Stimulated activated CD4-positive, alpha-beta T cell treated with anti-CD3 and anti-CD28 coated beads, Interleukin-1b, Interleukin-23, amount 100 ng/mL, for 48 hours (primary cell): Measurements from ENCODE around the gene THBS1.

Experiments
- DNase-seq: peaks from one replicate; pipeline ENCODE4 v3.0.0-alpha.2; 2020

THBS1 gene

DNA sequence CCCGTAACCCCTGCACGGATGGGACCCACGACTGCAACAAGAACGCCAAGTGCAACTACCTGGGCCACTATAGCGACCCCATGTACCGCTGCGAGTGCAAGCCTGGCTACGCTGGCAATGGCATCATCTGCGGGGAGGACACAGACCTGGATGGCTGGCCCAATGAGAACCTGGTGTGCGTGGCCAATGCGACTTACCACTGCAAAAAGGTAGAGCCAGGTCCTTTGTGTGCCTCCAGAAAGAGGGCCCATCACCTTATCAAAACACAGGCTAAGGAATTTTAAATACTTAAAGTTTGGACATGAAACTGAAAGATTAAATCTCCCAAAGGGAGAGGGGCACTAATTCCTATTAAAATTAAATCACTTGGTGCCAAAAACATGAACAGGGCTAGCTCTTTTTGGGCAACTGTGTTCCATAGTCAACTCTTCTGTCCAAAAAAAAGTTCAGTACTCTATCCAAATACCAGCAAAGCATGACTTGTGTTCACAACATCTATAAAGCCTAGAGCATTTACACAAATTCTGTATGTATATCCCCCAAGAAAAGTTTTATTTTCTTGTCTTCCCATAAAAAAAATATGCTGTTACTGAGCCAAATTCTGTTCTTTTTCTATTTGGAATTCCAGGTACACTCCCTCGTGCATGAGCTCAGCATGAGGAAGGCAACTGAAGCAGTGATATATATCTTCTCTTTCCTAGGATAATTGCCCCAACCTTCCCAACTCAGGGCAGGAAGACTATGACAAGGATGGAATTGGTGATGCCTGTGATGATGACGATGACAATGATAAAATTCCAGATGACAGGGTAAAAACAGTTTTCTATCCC lies 9.2 kb downstream of the THBS1 start:
- DNase-seq, result no peak

DNA sequence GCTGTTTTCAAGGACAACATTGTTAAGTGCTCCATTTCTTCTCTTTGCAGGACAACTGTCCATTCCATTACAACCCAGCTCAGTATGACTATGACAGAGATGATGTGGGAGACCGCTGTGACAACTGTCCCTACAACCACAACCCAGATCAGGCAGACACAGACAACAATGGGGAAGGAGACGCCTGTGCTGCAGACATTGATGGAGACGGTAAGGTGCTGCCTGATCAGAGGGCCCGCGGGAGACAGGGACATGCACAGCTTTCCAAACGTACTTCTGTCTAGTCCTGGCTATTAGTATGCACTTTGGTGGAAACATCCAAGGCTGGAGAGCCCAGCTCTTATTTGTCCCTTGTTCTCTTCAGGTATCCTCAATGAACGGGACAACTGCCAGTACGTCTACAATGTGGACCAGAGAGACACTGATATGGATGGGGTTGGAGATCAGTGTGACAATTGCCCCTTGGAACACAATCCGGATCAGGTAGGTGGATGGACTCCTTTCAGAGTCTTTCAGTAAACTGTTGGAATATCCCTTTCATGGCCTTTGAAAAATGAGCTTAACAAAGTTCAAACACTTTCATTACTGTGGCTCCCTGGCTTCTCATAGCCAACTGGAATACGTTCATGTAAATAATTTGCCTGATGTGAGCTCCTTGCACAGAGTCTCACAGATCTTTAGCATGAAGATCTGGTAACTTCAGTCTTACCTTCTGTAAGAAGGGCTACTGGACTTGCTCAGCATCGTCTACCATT lies 10.4 kb downstream of the THBS1 start:
- no peak for DNase-seq

DNA sequence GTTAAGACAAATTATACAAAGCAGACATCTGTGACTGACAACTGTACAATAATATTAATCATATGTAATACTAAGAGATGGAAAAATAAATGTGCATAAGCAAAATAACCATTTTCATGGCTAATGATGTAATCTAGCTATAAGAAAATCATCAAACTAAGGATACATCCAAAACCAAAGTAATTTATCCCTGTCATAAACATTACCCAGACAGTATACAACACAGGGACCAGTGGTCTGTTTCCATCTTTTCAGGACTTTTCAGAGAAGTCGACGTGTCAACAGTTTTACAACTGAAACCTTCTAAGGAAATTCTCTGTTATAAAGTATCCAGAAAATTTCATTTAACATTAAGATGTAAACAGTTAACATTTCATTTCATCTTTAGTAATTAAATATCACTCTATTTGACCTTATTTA lies 11.0 kb downstream of the THBS1 start:
- no peak for DNase-seq

DNA sequence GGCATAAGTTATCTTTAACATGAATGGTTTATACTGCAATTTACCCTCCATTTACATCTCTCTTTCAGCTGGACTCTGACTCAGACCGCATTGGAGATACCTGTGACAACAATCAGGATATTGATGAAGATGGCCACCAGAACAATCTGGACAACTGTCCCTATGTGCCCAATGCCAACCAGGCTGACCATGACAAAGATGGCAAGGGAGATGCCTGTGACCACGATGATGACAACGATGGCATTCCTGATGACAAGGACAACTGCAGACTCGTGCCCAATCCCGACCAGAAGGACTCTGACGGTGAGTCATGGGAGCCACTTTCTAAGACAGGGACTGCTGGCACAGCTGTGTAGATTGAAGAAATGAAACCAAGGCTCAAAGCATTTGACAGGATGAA lies 11.6 kb downstream of the THBS1 start:
- no peak for DNase-seq

DNA sequence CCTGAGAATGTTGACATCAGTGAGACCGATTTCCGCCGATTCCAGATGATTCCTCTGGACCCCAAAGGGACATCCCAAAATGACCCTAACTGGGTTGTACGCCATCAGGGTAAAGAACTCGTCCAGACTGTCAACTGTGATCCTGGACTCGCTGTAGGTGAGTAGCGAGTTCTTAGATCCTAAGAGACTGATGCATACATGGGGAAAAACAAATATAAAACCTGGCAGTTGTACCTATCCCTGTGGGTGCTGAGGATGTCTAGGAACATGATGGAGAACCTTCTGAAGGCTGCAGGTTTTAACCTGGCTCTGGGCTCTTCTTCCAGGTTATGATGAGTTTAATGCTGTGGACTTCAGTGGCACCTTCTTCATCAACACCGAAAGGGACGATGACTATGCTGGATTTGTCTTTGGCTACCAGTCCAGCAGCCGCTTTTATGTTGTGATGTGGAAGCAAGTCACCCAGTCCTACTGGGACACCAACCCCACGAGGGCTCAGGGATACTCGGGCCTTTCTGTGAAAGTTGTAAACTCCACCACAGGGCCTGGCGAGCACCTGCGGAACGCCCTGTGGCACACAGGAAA lies 12.3 kb downstream of the THBS1 start:
- DNase-seq, result no peak

DNA sequence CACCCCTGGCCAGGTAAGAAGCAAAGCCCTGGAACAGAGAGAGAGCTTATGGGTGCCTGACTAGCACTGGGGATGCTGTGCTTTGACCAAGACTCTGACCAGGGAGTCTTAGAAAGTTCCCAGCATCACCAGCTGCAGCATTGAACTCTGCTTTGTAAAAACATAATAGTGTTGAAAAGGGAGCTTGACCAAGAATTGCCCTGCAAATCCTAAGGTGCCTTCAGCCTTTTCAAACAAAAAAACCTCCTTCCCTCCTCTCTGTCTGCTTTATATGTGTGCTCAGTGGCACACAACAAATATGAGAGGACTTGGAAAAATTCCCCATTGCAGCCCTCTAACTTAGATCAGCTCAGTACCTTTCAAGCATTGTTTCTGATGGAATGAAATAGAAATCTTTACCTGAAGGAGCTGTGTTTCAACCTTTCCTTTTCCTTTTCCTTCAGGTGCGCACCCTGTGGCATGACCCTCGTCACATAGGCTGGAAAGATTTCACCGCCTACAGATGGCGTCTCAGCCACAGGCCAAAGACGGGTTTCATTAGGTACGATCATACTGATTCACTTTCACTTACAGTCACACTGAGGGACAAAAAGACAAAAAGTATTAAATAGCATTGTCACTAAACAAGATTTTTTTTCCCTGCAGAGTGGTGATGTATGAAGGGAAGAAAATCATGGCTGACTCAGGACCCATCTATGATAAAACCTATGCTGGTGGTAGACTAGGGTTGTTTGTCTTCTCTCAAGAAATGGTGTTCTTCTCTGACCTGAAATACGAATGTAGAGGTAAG lies 13.0 kb downstream of the THBS1 start:
- DNase-seq, result no peak

DNA sequence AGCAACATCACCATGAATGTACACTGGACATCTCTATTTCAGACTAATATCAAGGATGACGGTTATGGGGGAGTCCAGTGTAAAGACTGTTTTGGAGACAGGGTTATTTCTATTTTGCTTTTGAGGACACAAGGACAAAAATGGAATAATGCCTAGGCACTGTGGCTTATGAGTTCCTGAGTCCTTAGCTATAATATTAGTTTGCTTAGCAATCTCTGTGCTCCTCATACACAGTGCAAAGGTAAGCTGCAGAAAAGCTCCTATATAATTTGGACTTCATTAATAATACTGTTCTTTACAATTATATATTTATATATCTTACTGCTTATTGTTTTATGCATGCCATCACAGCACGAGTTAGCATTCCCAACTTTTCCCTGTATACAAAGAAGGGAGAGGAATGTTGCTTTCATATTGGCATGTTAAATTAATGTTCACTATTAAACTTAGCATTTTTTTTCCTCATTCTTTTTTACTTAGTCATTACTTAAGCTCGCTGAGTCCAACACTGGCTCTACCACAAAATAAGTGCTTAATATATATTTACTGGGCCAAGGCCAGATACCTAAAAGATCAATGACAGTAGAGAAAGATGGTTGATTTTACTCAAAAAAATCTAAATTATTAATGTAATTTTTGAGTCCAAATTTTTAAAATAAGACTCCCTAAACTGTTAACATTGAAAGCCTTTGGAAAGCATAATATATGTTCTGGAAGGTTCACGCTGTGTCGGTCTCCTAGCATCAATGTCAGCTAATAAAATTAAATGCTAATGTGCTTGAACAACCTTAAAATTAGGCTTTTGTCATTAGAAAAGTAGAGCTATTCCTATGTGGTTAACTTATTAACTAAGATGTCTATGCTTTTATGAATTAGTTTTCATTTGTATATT lies 13.8 kb downstream of the THBS1 start:
- no peak for DNase-seq

DNA sequence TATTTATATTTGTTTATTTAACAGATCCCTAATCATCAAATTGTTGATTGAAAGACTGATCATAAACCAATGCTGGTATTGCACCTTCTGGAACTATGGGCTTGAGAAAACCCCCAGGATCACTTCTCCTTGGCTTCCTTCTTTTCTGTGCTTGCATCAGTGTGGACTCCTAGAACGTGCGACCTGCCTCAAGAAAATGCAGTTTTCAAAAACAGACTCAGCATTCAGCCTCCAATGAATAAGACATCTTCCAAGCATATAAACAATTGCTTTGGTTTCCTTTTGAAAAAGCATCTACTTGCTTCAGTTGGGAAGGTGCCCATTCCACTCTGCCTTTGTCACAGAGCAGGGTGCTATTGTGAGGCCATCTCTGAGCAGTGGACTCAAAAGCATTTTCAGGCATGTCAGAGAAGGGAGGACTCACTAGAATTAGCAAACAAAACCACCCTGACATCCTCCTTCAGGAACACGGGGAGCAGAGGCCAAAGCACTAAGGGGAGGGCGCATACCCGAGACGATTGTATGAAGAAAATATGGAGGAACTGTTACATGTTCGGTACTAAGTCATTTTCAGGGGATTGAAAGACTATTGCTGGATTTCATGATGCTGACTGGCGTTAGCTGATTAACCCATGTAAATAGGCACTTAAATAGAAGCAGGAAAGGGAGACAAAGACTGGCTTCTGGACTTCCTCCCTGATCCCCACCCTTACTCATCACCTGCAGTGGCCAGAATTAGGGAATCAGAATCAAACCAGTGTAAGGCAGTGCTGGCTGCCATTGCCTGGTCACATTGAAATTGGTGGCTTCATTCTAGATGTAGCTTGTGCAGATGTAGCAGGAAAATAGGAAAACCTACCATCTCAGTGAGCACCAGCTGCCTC lies 14.7 kb downstream of the THBS1 start:
- DNase-seq, result no peak

DNA sequence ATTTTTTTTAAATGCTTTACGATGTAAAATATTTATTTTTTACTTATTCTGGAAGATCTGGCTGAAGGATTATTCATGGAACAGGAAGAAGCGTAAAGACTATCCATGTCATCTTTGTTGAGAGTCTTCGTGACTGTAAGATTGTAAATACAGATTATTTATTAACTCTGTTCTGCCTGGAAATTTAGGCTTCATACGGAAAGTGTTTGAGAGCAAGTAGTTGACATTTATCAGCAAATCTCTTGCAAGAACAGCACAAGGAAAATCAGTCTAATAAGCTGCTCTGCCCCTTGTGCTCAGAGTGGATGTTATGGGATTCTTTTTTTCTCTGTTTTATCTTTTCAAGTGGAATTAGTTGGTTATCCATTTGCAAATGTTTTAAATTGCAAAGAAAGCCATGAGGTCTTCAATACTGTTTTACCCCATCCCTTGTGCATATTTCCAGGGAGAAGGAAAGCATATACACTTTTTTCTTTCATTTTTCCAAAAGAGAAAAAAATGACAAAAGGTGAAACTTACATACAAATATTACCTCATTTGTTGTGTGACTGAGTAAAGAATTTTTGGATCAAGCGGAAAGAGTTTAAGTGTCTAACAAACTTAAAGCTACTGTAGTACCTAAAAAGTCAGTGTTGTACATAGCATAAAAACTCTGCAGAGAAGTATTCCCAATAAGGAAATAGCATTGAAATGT lies 15.6 kb downstream of the THBS1 start:
- DNase-seq, result no peak

DNA sequence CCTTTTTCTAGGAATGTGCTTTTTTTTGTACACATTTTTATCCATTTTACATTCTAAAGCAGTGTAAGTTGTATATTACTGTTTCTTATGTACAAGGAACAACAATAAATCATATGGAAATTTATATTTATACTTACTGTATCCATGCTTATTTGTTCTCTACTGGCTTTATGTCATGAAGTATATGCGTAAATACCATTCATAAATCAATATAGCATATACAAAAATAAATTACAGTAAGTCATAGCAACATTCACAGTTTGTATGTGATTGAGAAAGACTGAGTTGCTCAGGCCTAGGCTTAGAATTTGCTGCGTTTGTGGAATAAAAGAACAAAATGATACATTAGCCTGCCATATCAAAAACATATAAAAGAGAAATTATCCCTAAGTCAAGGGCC lies 16.5 kb downstream of the THBS1 start:
- no peak for DNase-seq

DNA sequence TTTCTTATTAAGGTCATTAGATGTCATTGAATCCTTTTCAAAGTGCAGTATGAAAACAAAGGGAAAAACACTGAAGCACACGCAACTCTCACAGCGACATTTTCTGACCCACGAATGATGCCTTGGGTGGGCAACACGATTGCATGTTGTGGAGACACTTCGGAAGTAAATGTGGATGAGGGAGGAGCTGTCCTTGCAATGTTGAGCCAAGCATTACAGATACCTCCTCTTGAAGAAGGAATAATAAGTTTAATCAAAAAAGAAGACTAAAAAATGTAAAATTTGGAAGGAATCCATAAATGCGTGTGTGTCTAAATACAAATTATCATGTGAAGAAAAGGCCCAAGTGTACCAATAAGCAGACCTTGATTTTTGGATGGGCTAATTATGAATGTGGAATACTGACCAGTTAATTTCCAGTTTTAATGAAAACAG lies 16.9 kb downstream of the THBS1 start:
- DNase-seq, result no peak

DNA sequence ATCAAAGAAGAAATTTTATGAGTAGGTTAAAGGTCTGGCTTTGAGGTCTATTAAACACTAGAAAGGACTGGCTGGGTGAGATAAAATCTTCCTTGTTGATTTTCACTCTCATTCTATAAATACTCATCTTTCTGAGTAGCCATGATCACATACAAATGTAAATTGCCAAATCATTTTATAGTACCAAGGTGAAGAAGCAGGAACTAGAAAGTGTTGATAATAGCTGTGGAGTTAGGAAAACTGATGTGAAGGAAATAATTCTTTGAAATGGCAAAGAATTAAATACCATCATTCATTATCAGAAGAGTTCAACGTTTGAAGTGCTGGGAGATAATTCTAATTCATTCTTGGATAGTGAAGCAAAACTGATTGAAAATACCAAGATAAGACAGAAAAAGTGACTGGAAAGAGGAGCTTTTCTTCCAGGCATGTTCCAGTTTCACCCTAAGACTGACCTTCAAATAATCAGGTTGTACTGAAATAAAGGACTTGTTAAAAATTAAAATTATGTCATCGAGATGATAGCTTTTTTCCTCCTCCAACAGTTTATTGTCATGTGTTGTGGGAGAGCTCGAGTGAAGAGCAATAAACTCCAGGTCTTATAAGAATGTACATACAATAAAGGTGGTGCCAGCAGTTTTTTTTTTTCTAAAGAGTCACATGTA lies 17.4 kb downstream of the THBS1 start:
- DNase-seq, result no peak

DNA sequence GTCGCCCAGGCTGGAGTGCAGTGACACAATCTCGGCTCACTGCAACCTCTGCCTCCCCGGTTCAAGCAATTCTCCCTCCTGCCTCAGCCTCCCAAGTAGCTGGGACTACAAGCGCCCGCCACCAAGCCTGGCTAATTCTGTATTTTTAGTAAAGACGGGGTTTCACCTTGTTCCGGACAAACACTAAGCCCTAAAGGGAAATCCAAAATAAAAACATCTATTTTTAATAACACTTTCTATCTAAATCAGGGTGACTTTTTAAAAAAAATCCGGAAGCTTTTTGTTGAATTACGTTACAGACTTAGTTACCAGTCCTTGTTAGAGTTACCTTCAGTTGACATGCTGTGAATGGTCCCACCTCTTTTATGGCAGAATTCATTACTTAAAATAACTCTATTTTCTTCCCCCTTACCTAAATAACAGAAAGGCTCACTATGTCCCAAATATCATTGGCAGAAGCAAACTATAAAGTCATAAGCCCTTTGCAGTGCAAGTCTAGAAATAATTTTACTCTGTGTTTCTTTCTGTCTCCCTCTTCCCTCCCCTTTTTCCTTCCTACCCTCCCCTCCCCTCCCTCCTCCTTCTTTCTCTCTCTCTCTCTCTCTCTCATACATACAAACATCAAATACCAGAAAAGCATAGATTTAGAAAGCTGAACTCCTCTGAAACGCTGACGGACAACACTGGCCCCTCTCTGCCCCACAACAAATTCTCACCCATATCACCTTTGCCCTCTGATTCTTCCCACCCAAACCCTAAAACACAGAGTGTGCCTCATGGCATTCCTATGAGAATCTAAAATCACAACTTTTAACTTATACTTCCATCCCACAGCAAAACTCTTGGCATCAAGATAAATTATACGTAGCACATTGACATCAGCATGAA lies 18.3 kb downstream of the THBS1 start:
- DNase-seq, result no peak

DNA sequence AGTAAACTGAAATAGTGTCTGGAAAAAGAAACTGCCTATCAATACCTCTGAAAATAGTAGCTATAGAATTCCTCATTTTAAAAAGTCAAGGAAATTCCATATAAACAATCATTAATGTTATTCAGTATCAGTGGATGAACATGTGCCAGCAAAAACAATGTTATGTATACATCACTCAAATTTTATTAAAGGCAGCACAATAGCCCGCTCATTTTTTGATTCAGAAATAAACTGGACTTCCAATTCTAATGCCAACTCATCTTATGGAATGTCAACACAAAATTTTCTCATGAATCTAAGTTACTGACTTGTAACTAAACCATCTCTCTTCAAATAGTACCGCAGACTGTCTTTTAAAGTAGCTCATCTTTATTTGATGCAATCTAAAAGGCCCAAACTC lies 19.0 kb downstream of the THBS1 start:
- DNase-seq, result no peak

DNA sequence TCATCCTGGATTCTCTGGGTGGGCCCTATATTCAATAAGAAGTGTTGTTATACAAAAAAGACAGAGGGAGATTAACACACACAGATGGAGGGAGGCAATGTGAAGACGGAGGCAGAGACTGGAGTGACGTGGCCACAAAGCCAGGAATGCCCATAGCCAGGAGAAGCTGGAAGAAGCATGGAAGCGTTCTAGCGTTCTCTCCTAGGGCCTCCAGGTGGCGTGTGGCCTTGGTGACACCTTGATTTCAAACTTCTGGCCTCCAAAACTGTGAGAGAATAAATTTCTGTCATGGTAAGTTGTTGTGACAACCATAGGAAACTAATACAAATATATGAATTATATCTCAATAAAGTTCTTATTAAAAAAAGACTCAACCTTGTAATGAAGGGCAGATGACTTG lies 21.3 kb downstream of the THBS1 start:
- no peak for DNase-seq

DNA sequence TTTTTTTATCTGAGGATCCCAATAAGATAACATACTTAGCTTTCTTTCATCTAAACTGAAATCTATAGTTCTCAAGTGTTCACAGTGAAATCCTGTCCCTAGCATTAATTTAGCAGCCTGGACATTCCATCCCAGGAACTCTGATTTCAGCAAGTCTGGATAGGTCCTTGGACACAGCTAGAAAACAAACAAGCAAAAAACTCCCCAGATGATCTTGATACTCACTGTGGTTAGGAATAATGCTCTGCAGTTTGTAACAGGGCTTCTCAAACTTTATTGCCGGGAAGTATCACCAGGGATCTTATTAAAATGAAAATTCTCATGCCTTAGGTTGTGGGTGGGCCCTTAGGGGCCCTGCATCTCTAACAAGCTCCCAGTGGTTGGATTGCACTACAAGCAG lies 24.3 kb downstream of the THBS1 start:
- no peak for DNase-seq

DNA sequence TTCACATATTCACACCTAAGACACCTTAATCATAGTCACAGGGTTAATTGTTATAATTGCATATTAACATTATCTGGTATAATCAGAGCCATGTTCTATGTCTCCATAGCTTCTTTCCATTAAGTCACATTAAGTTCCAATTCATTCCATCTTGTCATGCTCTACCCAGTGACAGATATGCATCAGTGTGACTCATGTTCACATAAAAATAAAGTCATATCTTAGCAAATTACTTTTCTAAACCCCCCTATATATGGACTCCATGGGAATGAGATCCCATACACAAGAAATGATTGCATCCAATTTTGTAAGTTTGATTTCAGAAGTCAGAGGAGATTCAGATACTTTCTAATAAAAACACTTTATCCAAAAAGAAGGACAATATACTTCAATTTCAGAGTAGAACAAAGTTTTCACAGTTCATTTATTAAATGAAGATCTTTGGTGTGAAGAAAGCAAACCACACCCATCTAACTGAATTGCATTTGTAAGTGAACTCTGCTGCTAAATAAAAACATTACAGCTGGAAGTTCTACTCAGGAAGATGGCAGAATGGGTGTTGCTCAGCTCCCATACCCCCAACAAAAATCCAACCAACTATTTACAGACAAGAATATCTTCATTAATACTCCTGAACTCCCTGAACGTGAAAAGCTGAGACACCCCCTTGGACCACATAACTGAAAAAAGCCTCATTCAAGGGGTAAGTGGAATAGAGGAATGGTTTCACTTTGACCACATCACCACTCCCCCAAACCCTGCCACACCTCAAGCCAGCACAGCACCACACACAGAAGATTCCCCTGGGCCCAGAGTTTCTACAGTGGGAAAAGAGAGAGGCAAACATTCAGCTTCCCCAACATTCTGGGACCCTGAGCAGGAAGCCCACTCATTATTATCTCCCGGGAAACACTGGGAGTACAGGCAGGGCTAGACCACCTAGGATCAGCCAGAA lies 27.6 kb downstream of the THBS1 start:
- no peak for DNase-seq
